Adrenal gland (tissue), 5 donors: ENCODE measurements around the gene DNAH11.

Experiments
- CTCF ChIP-seq, 6 experiments: fragments of 450-650 bp in 4 of 6; fragments of 200-600 bp in 2 of 6; sonication (generic) in 1 of 6; IDR thresholded peaks; 1 replicate in 5 of 6; 2 replicates in 1 of 6; pipeline versions ENCODE4 v1.5.1 to v1.8.0; 2016 to 2021; ENCODE audit warnings: antibody characterized with exemption in 6 of 6, mild to moderate bottlenecking in 2 of 6, moderate library complexity in 1 of 6
- POLR2A ChIP-seq, 2 donors: fragments of 450-650 bp; IDR thresholded peaks; one replicate each; pipeline ENCODE4 v1.6.1; 2017; ENCODE audit warnings: antibody characterized with exemption in 2 of 2, mild to moderate bottlenecking in 2 of 2, moderate library complexity in 1 of 2
- donor health status: DM: no; HTN: no; CAD: no.

- TF ChIP-seq POLR2A (IDR thresholded peaks at IDR 0.05) (no peak), CTCF (IDR thresholded peaks at IDR 0.05) (no peak)
Measured at GRCh38 chr7:21883069-21883468, 340.2 kb downstream of the DNAH11 start.
